Metanephros (tissue), 1 donor: ENCODE measurements around the gene OVCH1. TPM values are rescaled to one million over a fixed set of nuclear protein-coding genes. Genes with fewer than 3 reads are reported as not detected.

Experiments
- total RNA-seq: library from RNA; depleted of rRNA; stranded (reverse); fragments of >200 nt; gene quantifications from one replicate; pipeline ENCODE4 v1.2.3, GENCODE V29; 2014

Gene OVCH1
- total RNA-seq = 0.41 TPM

GRCh38 chr12:29497588-29497987, at the start of gene OVCH1:
OVCH1 (minus strand) TSS chr12:29497686; CDS start chr12:29497686, 0 bp downstream.

GRCh38 chr12:29380536-29381523, 116.7 kb downstream of the OVCH1 start, which contains the start of gene ERGIC2:
ERGIC2 (minus strand) TSS chr12:29381172; CDS start chr12:29371633, 9,539 bp downstream.

Other genes starting within 250 kb of the OVCH1 start
- 63.6 TPM for gene ERGIC2, start 116.5 kb downstream of the OVCH1 start, total RNA-seq